Stimulated activated CD4-positive, alpha-beta T cell treated with anti-CD3 and anti-CD28 coated beads, Interleukin-2, amount 100 ng/mL, for 4 hours (primary cell): ENCODE data around the gene ARMC6.
"Not testable (repeated sequence)": the region's sequence is repeated elsewhere in the genome, so short reads cannot be mapped to it uniquely, and the experiment has no call there.

Experiments used
- DNase-seq: peaks from one replicate; pipeline ENCODE4 v3.0.0-alpha.2; 2020; ENCODE audit warnings: low read depth

The ARMC6 gene

GRCh38 chr19:19022380-19022961 is 10.9 kb upstream of the ARMC6 start:
- no peak for DNase-seq

- DNase-seq, result not testable (repeated sequence)
Observed at GRCh38 chr19:19023376-19023775, 10.0 kb upstream of the ARMC6 start.

GRCh38 chr19:19025861-19026260 is 7.5 kb upstream of the ARMC6 start:
- DNase-seq, result no peak

GRCh38 chr19:19026299-19026971 is 7.0 kb upstream of the ARMC6 start:
- DNase-seq, result no peak

- DNase-seq, result no peak
Observed at GRCh38 chr19:19027228-19027627, 6.2 kb upstream of the ARMC6 start.

- DNase-seq, result no peak
Observed at GRCh38 chr19:19028526-19028925, 4.9 kb upstream of the ARMC6 start.

GRCh38 chr19:19031891-19032290 is 1.5 kb upstream of the ARMC6 start:
- DNase-seq, result no peak

- DNase-seq, result peak; percentile 71
Observed at GRCh38 chr19:19032420-19033175, 805 bp upstream of the ARMC6 start.

GRCh38 chr19:19033176-19033425 is 302 bp upstream of the ARMC6 start:
- DNase-seq, result no peak

GRCh38 chr19:19034204-19034624 is 811 bp downstream of the ARMC6 start:
- peak; percentile 74 for DNase-seq

- DNase-seq, result no peak
Observed at GRCh38 chr19:19039901-19040300, 6.5 kb downstream of the ARMC6 start.

- no peak for DNase-seq
Observed at GRCh38 chr19:19040417-19040816, 7.0 kb downstream of the ARMC6 start.

- DNase-seq, result no peak
Observed at GRCh38 chr19:19042732-19043280, 9.4 kb downstream of the ARMC6 start.

- no peak for DNase-seq
Observed at GRCh38 chr19:19043481-19043880, 10.1 kb downstream of the ARMC6 start.

GRCh38 chr19:19043881-19044280 is 10.5 kb downstream of the ARMC6 start:
- DNase-seq, result no peak

- no peak for DNase-seq
Observed at GRCh38 chr19:19049406-19049805, 16.0 kb downstream of the ARMC6 start.

GRCh38 chr19:19050104-19050503 is 16.7 kb downstream of the ARMC6 start:
- no peak for DNase-seq

- DNase-seq, result no peak
Observed at GRCh38 chr19:19050731-19051130, 17.3 kb downstream of the ARMC6 start.

GRCh38 chr19:19051478-19052213 is 18.2 kb downstream of the ARMC6 start:
- no peak for DNase-seq

- no peak for DNase-seq
Observed at GRCh38 chr19:19052921-19053320, 19.5 kb downstream of the ARMC6 start.

- DNase-seq, result peak; percentile 38
Observed at GRCh38 chr19:19053508-19054314, 20.3 kb downstream of the ARMC6 start.
